HCT116 (cell line): ENCODE measurements around the gene ERMARD. TPM values are rescaled to one million over a fixed set of nuclear protein-coding genes. Genes with fewer than 3 reads are reported as not detected.

Experiments
- ATAC-seq: fragments of 200-7000 bp; cut with Tn5 transposase; 2 replicates; pipeline ENCODE4 v1.9.1; 2020; ENCODE audit warnings: mild to moderate bottlenecking, moderate library complexity
- BruUV-seq: library from RNA; stranded (reverse); fragments of 400-500 nt; replicated peaks from 2 replicates; lab custom pipeline; 2021; lab: Mats Ljungman, UMichigan
- CTCF ChIA-PET: fragments of 300-600 bp; sonication (Branson Sonifier 250); formaldehyde crosslinking; loops from one replicate; lab custom pipeline; 2021; ENCODE audit warnings: antibody characterized with exemption; lab: Charles Lee
- POLR2A ChIA-PET: fragments of 300-600, 350-600 bp; sonication (Branson Sonifier 250); formaldehyde crosslinking; loops from one replicate; lab custom pipeline; 2021; ENCODE audit warnings: antibody characterized with exemption; lab: Charles Lee
- RAD21 ChIA-PET, 2 experiments: fragments of 300-600 bp; sonication (Branson Sonifier 250); formaldehyde crosslinking; loops; one replicate each; lab custom pipeline; 2023; ENCODE audit warnings: low total read pairs in 2 of 2; ENCODE audit not compliant: uncharacterized antibody in 2 of 2, unreplicated experiment in 2 of 2, low non-redundant PET in 1 of 2; lab: Charles Lee
- DNase-seq: peaks from one replicate; pipeline ENCODE4 v3.0.0-alpha.2; 2010; ENCODE audit warnings: low read depth, low spot score
- H2AFZ ChIP-seq: fragments of 200-600 bp; shearing (Covaris generic), sonication (generic); 2 replicates; pipeline ENCODE4 v1.6.1; 2017; ENCODE audit warnings: low read depth, mixed run types, mixed read lengths, antibody characterized with exemption, low read length; ENCODE audit not compliant: poor library complexity, severe bottlenecking
- H3K27ac ChIP-seq: 2 replicates; pipeline ENCODE4 v1.5.1; 2012; ENCODE audit warnings: low read depth, low read length
- H3K27me3 ChIP-seq: fragments of 200-600 bp; sonication (generic); 2 replicates; pipeline ENCODE4 v1.6.1; 2016; ENCODE audit warnings: mixed run types, low read length, mixed read lengths; ENCODE audit not compliant: insufficient read depth
- H3K36me3 ChIP-seq, 2 experiments: fragments of 200-500 bp in 1 of 2; fragments of 200-600 bp in 1 of 2; sonication (Bioruptor generic) in 1 of 2; sonication (generic) in 1 of 2; 2 replicates each; pipeline versions ENCODE4 v1.5.1 to v1.6.1; 2014 to 2016; ENCODE audit warnings: low read length in 2 of 2, inconsistent platforms in 1 of 2, mixed read lengths in 1 of 2, mixed run types in 1 of 2; ENCODE audit not compliant: insufficient read depth in 2 of 2, control insufficient read depth in 1 of 2
- H3K4me1 ChIP-seq, 2 experiments: fragments of 200-600 bp in 1 of 2; sonication (generic) in 1 of 2; 2 replicates each; pipeline versions ENCODE4 v1.5.1 to v1.6.1; 2012 to 2017; ENCODE audit warnings: low read length in 2 of 2, inconsistent platforms in 1 of 2, mild to moderate bottlenecking in 1 of 2, mixed read lengths in 1 of 2, mixed run types in 1 of 2, moderate library complexity in 1 of 2; ENCODE audit not compliant: insufficient read depth in 2 of 2, control insufficient read depth in 1 of 2
- H3K4me2 ChIP-seq: fragments of 200-600 bp; sonication (generic); 2 replicates; pipeline ENCODE4 v1.6.1; 2017; ENCODE audit warnings: mixed run types, low read length, mixed read lengths
- H3K4me3 ChIP-seq, 2 experiments: fragments of 200-600 bp in 1 of 2; sonication (generic) in 1 of 2; replicated peaks in 1 of 2; 2 replicates each; pipeline ENCODE4 v1.5.1; 2011 to 2016; ENCODE audit warnings: low read length in 2 of 2, control low read depth in 1 of 2, low read depth in 1 of 2, mild to moderate bottlenecking in 1 of 2, mixed read lengths in 1 of 2, mixed run types in 1 of 2
- H3K79me2 ChIP-seq: fragments of 200-600 bp; sonication (generic); 2 replicates; pipeline ENCODE4 v1.6.1; 2017; ENCODE audit warnings: mild to moderate bottlenecking, mixed run types, low read length, moderate library complexity, mixed read lengths; ENCODE audit not compliant: insufficient read depth
- H3K9ac ChIP-seq: fragments of 200-600 bp; sonication (generic); 2 replicates; pipeline ENCODE4 v1.6.1; 2016; ENCODE audit warnings: low read length, mixed read lengths
- H3K9me2 ChIP-seq: fragments of 200-600 bp; sonication (generic), shearing (Covaris generic); 2 replicates; pipeline ENCODE4 v1.6.1; 2017; ENCODE audit warnings: mixed run types, mild to moderate bottlenecking, moderate library complexity; ENCODE audit not compliant: insufficient read depth
- H3K9me3 ChIP-seq, 2 experiments: fragments of 200-500 bp in 1 of 2; fragments of 200-600 bp in 1 of 2; sonication (Bioruptor generic) in 1 of 2; sonication (generic) in 1 of 2; 2 replicates each; pipeline ENCODE4 v1.6.1; 2014 to 2017; ENCODE audit warnings: low read length in 2 of 2, mixed read lengths in 2 of 2, inconsistent platforms in 1 of 2, low read depth in 1 of 2, mild to moderate bottlenecking in 1 of 2, mixed run types in 1 of 2, moderate library complexity in 1 of 2; ENCODE audit not compliant: control insufficient read depth in 1 of 2, insufficient read depth in 1 of 2
- H4K20me1 ChIP-seq: fragments of 200-600 bp; sonication (generic), shearing (Covaris generic); 2 replicates; pipeline ENCODE4 v1.6.1; 2017; ENCODE audit warnings: mixed run types, mild to moderate bottlenecking, moderate library complexity; ENCODE audit not compliant: insufficient read depth
- CBX3 ChIP-seq: IDR thresholded peaks from 2 replicates; pipeline ENCODE4 v1.6.1; 2012; ENCODE audit warnings: low read depth
- ELF1 ChIP-seq: IDR thresholded peaks from 2 replicates; pipeline ENCODE4 v1.6.1; 2012; ENCODE audit warnings: low read depth, borderline replicate concordance
- EZH2 ChIP-seq: fragments of 200-600 bp; sonication (generic); IDR thresholded peaks from 2 replicates; pipeline ENCODE4 v1.6.1; 2017; ENCODE audit warnings: antibody characterized with exemption, mixed run types
- MAX ChIP-seq: IDR thresholded peaks from 2 replicates; pipeline ENCODE4 v1.6.1; 2012
- POLR2A ChIP-seq: IDR thresholded peaks from 2 replicates; pipeline ENCODE4 v1.7.0; 2011; ENCODE audit warnings: borderline replicate concordance; ENCODE audit not compliant: insufficient read depth, insufficient read length; ENCODE audit errors: extremely low read depth
- RAD21 ChIP-seq: IDR thresholded peaks from 2 replicates; pipeline ENCODE4 v1.6.1; 2012; ENCODE audit warnings: low read depth, mild to moderate bottlenecking
- REST ChIP-seq: IDR thresholded peaks from 2 replicates; pipeline ENCODE4 v1.6.1; 2012; ENCODE audit warnings: low read depth
- YY1 ChIP-seq: IDR thresholded peaks from 2 replicates; pipeline ENCODE4 v1.6.1; 2011; ENCODE audit warnings: low read length, low read depth, moderate library complexity, mild to moderate bottlenecking; ENCODE audit not compliant: insufficient replicate concordance; ENCODE audit errors: extremely low read depth
- ZBTB33 ChIP-seq: IDR thresholded peaks from 2 replicates; pipeline ENCODE4 v1.6.1; 2011; ENCODE audit warnings: mild to moderate bottlenecking, low read length, moderate library complexity; ENCODE audit not compliant: insufficient replicate concordance; ENCODE audit errors: extremely low read depth
- ZFX ChIP-seq: fragments of 450-650 bp; IDR thresholded peaks from 2 replicates; pipeline ENCODE4 v1.6.1; 2017
- intact Hi-C: fragments of 100-400 bp; cut with micrococcal nuclease; formaldehyde crosslinking; loops from 2 replicates; pipeline ENCODE4 v1.10.0; 2022
- total RNA-seq: library from RNA; stranded (reverse); gene quantifications from one replicate; pipeline ENCODE4 v1.2.1, GENCODE V29; 2021; ENCODE audit not compliant: unreplicated experiment

ERMARD gene
- total RNA-seq, 1 experiment from 2014 or later: 24.7 TPM

GRCh38 chr6:169788809-169789145, 37.4 kb downstream of the ERMARD start:
- H3K27me3 ChIP-seq: no peaks in the 10 kb centered on the region
- no peaks in the 10 kb centered on the region for H3K9me3 ChIP-seq
- intact Hi-C loops: no loop called here

GRCh38 chr6:169789146-169789943, 37.9 kb downstream of the ERMARD start:
- RAD21 ChIA-PET: no interaction called here
- Histone ChIP-seq H3K79me2 (no peaks in the 10 kb centered on the region), H3K4me3 (peak overlapping the region; percentile 41 to 58), H3K27ac (no peak overlapping the region), H4K20me1 (no peaks in the 10 kb centered on the region), H3K36me3 (no peaks in the 10 kb centered on the region), H3K4me2 (peak overlapping the region; percentile 82), H3K9me2 (no peaks in the 10 kb centered on the region), H3K27me3 (no peaks in the 10 kb centered on the region), H2AFZ (peak overlapping the region; percentile 95), H3K4me1 (peaks cover 0 to 16% of the 10 kb centered on the region in 2 experiments; a peak in 3 of 4 replicates), H3K9me3 (no peaks in the 10 kb centered on the region), H3K9ac (no peak overlapping the region)
- CTCF ChIA-PET: interaction anchor here (0.6 to 2.4 kb wide), 10 partner anchors 12 to 832 kb away, joined by 3 to 14 read pairs (median 4); no protein-coding TSS in a partner anchor
- no TSS peak for BruUV-seq
- ATAC-seq (no peak), DNase-seq (no peak)
- TF ChIP-seq POLR2A (no peak), CBX3 (no peak), EZH2 (no peak), MAX (no peak), YY1 (no peak), ZFX (no peak), REST (no peak), ZBTB33 (no peak)
- intact Hi-C loops: no loop called here
- POLR2A ChIA-PET: no interaction called here

More at GRCh38 chr6:169788809-169789145, 37.4 kb downstream of the ERMARD start:
- POLR2A ChIA-PET: no interaction called here
- no peaks in the 10 kb centered on the region for H3K79me2 ChIP-seq
- H3K27ac ChIP-seq: no peak overlapping the region
- TF ChIP-seq POLR2A (no peak), ELF1 (no peak), MAX (no peak), RAD21 (no peak)
- H2AFZ ChIP-seq: no peak overlapping the region
- CTCF ChIA-PET: no interaction called here
- peaks cover 0 to 16% of the 10 kb centered on the region in 2 experiments; a peak in 3 of 4 replicates for H3K4me1 ChIP-seq
- H3K9me2 ChIP-seq: no peaks in the 10 kb centered on the region
- no peak overlapping the region for H3K9ac ChIP-seq
- DNase-seq: no peak
- no peaks in the 10 kb centered on the region for H4K20me1 ChIP-seq
- ATAC-seq: no peak
- RAD21 ChIA-PET: no interaction called here
- H3K36me3 ChIP-seq: no peaks in the 10 kb centered on the region
- H3K4me2 ChIP-seq: no peak overlapping the region
- BruUV-seq: no TSS peak
- H3K4me3 ChIP-seq: no peak overlapping the region
